Osteocyte (in vitro differentiated cells): ENCODE data around the gene KTI12. TPM values are rescaled to one million over a fixed set of nuclear protein-coding genes. Genes with fewer than 3 reads are reported as not detected.
A peak's percentile ranks its signal among the peaks of the same experiment; 100 is the strongest.
"Not testable (repeated sequence)": the region's sequence is repeated elsewhere in the genome, so short reads cannot be mapped to it uniquely, and the experiment has no call there.

ENCODE experiments used
- DNase-seq: peaks from one replicate; pipeline ENCODE4 v3.0.0; 2021; ENCODE audit warnings: mixed read lengths; ENCODE audit not compliant: unreplicated experiment; ENCODE audit errors: extremely low spot score
- H3K27ac Mint-ChIP-seq: one replicate; pipeline ENCODE4 v1.8.0; 2021; ENCODE audit warnings: mild to moderate bottlenecking, mixed read lengths; ENCODE audit not compliant: unreplicated experiment
- H3K27me3 Mint-ChIP-seq: one replicate; pipeline ENCODE4 v1.8.0; 2021; ENCODE audit warnings: mixed read lengths; ENCODE audit not compliant: unreplicated experiment
- H3K36me3 Mint-ChIP-seq: one replicate; pipeline ENCODE4 v1.8.0; 2021; ENCODE audit warnings: mixed read lengths; ENCODE audit not compliant: unreplicated experiment
- H3K4me1 Mint-ChIP-seq: one replicate; pipeline ENCODE4 v1.8.0; 2021; ENCODE audit warnings: mixed read lengths; ENCODE audit not compliant: unreplicated experiment
- H3K4me3 Mint-ChIP-seq: one replicate; pipeline ENCODE4 v1.8.0; 2021; ENCODE audit warnings: mild to moderate bottlenecking, moderate library complexity, mixed read lengths; ENCODE audit not compliant: unreplicated experiment
- H3K9me3 Mint-ChIP-seq: one replicate; pipeline ENCODE4 v1.8.0; 2021; ENCODE audit warnings: mixed read lengths; ENCODE audit not compliant: unreplicated experiment
- CTCF ChIP-seq: fragments of 200-600 bp; sonication (generic); IDR thresholded peaks from 2 replicates; pipeline ENCODE4 v1.5.0; 2021; ENCODE audit warnings: antibody characterized with exemption, mild to moderate bottlenecking, moderate library complexity
- total RNA-seq: library from RNA; stranded (reverse); gene quantifications from 2 replicates; pipeline ENCODE4 v1.2.1, GENCODE V29; 2021

Gene KTI12
- total RNA-seq, 1 donor from 2014 or later: 9.9 TPM

DNA sequence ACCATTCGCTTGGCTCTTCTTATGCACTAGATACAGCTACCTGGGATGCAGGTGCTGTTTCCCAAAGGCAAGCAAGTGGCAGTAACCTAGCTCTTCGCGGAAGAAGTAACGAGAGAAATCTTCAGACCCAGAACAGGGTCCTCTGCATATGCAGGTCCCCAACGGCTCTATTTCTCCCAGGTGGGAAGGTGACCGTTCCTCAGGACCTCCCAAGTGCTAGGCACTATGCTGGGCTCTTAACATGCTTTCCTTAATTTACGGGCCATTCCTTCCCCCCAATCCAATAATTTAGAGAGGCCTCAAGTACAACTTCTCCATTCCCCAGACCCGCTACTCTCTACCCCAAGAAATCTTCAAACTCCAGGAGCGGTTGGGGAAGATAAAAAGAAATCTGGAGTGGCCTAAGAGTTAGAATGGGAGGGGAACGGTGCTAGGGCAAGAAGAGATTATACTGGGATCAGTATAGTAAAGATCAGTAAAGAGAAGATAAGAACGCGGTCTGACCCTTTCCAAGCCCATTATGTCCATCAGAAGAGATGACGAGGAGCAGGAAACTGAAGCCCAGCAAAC, 21.0 kb upstream of the KTI12 start:
- no peak for DNase-seq
- H3K4me3 Mint-ChIP-seq: peak overlapping the region; percentile 98
- no peaks in the 10 kb centered on the region for H3K27me3 Mint-ChIP-seq
- H3K9me3 Mint-ChIP-seq: no peaks in the 10 kb centered on the region
- peak overlapping the region; percentile 98 for H3K27ac Mint-ChIP-seq
- no peak for TF ChIP-seq CTCF
- peaks cover 9% of the 10 kb centered on the region for H3K36me3 Mint-ChIP-seq
- H3K4me1 Mint-ChIP-seq: peaks cover 45% of the 10 kb centered on the region

GRCh38 chr1:52053862-52054261, 20.3 kb upstream of the KTI12 start:
- no peak for TF ChIP-seq CTCF
- Mint-ChIP-seq H3K36me3 (peaks cover 9% of the 10 kb centered on the region), H3K4me3 (peak overlapping the region; percentile 98), H3K27me3 (no peaks in the 10 kb centered on the region), H3K4me1 (peaks cover 38% of the 10 kb centered on the region), H3K27ac (peak overlapping the region; percentile 98), H3K9me3 (no peaks in the 10 kb centered on the region)
- DNase-seq: no peak

GRCh38 chr1:52049337-52049736, 15.7 kb upstream of the KTI12 start:
- not testable (repeated sequence) for H3K4me3 Mint-ChIP-seq, H3K27ac Mint-ChIP-seq, H3K27me3 Mint-ChIP-seq, DNase-seq, H3K9me3 Mint-ChIP-seq
- H3K4me1 Mint-ChIP-seq: peaks cover 16% of the 10 kb centered on the region
- H3K36me3 Mint-ChIP-seq: peaks cover 24% of the 10 kb centered on the region

- not testable (repeated sequence) for DNase-seq, H3K27me3 Mint-ChIP-seq, H3K4me1 Mint-ChIP-seq, H3K27ac Mint-ChIP-seq, H3K4me3 Mint-ChIP-seq, H3K9me3 Mint-ChIP-seq
- peaks cover 26% of the 10 kb centered on the region for H3K36me3 Mint-ChIP-seq
Measured at GRCh38 chr1:52045666-52046195, 12.1 kb upstream of the KTI12 start.

DNA sequence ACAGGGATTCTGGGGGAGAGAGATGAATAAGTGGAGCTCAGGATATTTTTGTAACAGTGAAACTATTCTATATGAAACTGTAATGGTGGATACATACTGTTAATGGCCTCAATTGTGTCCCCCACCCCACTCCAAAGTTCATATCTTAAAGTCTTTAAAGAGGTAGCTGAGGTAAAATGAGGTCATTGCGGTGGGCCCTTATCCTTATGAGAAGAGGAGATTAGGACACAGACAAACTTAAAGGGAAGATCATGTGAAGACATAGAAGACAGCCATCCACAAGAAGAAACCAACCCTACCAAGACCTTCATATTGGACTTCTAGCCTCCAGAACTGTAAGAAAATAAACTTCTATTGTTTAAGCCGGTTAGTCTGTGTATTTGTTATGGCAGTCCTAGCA, 11.6 kb upstream of the KTI12 start:
- no peak for DNase-seq
- H3K4me1 Mint-ChIP-seq: no peaks in the 10 kb centered on the region
- TF ChIP-seq CTCF: no peak
- no peaks in the 10 kb centered on the region for H3K27me3 Mint-ChIP-seq
- no peak overlapping the region for H3K4me3 Mint-ChIP-seq
- no peaks in the 10 kb centered on the region for H3K9me3 Mint-ChIP-seq
- no peak overlapping the region for H3K27ac Mint-ChIP-seq
- peaks cover 24% of the 10 kb centered on the region for H3K36me3 Mint-ChIP-seq

DNA sequence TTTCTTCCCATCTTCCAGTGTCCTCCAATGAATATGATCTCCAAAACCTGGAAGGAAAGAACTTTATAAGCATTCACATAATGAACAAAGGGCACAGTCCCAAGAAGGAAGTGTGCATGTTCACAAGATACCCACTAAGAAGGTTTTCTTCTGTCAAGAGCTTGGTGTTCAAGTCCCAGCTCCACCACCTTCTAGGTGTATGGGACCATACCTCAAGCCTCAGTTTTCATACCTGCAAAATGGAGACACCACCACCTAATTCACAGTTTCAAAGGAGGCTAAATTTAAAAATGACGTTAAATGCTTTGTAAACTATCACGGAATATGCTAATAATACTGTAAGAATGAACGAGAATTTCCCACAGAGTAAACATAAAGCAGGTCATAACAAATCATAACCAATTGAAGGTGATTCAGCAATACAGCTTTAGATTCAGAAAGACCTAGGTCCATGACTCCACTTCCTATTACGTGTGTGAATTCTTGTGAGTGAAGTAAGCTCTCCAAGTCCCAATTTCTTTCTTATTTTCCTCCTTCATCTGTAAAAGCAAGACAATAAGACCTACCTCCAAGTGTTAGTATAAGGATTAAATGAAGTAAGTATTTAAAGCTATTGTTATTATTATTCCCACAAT, 8.1 kb upstream of the KTI12 start:
- H3K4me1 Mint-ChIP-seq: no peaks in the 10 kb centered on the region

More for the DNA sequence above, 8.1 kb upstream of the KTI12 start:
- Mint-ChIP-seq H3K27ac (no peak overlapping the region), H3K36me3 (peaks cover 23% of the 10 kb centered on the region), H3K9me3 (no peaks in the 10 kb centered on the region), H3K4me3 (no peak overlapping the region), H3K27me3 (no peaks in the 10 kb centered on the region)
- TF ChIP-seq CTCF: no peak
- DNase-seq: no peak
